CD4-positive, alpha-beta T cell treated with Interleukin-1 beta for 1 hour (primary cell): ENCODE measurements around the gene PITX1.

Experiments used
- DNase-seq, 2 donors: peaks; one replicate each; pipeline ENCODE4 v3.0.0-alpha.2; 2020 to 2022

Gene PITX1

DNA sequence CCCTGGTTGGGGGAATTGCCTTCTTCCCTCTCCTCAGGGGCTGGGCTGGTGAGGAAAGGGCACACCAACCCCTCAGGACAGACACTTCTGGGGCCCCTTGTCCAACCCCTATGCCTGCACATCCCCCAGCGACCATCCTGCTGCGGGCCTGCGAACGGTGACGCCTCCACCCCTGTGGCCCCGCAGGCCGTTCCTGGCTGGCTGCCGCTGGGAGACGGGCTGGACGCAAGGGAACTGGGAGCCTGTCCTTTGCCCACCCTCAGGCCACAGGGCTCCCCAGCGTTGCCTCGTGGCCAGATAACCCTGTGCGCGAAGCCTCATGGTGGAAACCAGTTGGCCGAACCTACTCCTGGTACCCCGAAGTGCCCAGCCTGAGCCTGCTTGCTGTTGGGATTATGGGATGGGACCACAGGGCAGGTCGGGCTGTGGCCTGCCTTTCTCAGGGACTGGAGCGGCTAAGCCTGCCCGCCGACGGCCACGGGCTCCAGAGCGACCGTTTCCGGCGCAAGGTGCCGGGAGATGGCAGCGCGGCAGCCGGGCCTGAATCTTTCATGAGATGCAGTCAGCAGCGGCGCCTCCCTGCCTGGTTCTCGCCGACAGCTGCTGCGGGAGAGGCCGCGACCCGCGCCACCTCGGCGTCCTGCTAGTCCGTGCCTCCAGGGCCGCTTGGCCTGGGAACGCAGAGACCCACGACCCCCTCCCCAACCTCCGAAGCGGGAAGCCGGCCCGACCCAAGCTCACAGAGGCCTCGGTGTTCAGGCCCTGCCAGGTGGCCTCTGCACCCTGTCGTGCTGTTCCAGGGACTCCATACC, 6.5 kb upstream of the PITX1 start:
- DNase-seq, result no peak

- DNase-seq, result no peak
Observed at GRCh38 chr5:135040034-135040332, 6.0 kb upstream of the PITX1 start.

DNA sequence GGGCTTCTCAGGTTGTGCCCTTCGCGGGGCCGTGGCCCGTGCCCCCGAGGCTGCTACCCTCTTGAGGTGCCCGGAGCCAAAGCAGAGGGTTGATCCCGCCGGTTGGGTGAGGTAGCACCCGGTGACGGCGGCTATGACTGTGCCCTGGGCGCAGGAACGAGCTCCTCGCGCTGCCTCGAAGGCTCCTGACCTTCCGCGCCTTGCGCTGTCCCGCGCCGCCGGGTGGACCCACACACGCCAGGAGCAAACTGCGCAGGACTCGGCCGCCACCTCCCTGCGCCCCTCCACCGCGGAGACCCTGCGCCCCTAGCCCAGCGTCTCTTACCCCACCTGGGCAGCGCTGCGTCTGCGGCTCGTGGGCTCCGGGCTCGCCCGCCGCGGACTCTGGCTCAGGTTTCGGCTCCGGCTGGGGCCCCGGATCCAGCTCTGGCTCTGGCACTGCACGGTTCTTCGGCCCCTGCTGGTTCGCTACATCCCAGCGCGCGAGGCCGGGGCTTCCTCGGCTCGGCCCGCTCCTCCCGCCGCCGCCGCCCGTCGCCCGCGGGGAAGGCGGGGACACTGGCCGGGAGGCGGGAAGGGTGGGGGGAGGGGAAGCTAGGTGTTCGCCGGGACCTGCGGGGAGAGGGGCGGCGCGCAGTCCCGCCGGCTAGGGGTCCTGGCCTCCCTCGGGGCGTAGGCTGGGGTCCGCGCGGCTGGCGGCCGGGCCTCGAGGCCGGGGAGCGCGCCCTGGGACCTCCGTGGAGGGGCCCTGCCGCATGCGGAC, 5.4 kb upstream of the PITX1 start:
- DNase-seq, result no peak

GRCh38 chr5:135038813-135039270, 4.8 kb upstream of the PITX1 start:
- no peak for DNase-seq

GRCh38 chr5:135038205-135038812, 4.3 kb upstream of the PITX1 start:
- DNase-seq, result no peak

DNA sequence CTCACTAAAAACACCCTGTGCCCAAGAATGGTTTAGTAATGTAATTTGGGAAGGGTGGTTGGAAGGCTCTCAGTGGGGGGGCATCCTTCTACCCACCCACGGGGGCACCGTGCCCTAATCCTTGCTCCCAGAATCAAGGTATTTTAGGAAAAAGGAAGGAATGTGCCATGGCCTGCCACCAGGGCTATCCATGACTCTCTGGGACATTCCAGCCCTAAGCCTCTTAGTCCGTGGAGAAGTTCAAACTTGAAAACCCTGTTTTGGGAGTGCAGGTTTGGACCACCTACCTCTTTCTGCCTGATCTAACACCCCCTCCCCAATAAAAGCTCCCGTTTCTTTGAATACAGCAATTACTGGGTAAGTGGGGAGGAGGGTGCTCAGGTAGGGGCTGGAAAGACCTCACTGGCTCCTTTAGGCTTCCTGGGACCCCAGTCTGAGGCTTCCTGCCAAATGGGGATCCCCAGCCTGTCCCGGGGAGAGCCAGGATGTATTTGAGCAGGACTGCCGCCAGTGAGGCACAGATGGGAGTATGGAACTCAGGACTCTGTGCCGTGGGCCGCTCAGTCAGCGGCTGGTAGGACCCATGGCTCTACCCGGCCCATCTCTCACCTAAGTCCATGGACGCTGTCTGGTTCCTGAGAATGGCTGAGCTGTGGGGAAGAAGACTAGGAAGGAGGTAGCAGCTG, 3.6 kb upstream of the PITX1 start:
- no peak for DNase-seq

- DNase-seq, result no peak
Observed at GRCh38 chr5:135036405-135036804, 2.4 kb upstream of the PITX1 start.

DNA sequence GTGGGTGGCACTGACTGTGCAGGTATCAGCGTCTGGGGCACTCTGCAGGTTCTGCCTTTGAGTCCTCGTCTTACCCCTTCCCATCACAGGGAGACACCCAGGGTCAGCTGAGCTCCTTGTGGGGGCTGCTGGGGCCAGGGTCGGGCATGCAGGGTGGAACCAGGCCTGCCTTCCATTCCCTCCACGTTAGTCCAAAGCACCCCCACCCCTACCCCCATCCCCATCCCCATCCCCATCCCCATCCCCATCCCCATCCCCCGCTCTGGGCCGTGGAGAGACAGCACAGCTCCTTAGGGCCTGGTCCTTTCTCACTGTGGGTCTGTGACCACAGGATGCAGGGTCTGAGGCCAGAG, 1.6 kb upstream of the PITX1 start:
- no peak for DNase-seq

DNA sequence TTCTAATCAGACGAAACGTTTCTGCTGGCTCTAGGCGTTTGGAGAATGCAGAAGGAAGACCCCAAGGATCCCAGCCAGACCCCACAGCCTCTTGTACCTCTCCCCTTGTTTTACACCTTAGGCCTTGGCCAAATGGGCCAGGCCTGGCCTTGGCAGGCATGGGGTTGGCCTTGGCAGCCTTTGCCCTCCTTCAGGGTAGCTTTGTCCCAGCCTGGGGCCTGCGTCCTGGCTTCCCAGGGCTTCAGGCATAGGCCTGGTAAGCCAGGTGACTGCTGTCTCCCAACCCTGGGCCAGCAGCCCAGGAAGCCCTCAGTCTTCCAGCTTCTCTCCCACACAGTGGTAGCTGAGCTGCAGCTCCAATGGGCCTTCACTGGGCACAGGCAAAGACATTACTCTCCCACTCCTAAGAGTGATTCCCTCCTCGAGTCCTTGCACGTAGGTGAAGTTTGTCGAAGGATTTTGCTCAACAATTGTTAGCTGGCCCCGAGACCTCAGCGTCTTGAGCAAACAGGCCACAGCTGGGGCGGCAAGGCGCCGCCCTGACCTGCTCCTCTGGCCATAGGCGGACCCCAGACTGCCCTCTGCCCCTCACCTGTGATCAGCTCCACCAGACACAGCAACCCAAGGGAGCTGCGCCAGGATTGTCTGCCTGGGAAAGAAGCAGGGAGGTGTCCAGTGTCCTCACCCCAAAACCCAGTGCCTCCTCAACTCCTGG, 1.1 kb upstream of the PITX1 start:
- no peak for DNase-seq

GRCh38 chr5:135034236-135034962, 371 bp upstream of the PITX1 start:
- peak; percentile 6 to 10 for DNase-seq

GRCh38 chr5:135032999-135033861, 798 bp downstream of the PITX1 start:
- DNase-seq, result no peak

DNA sequence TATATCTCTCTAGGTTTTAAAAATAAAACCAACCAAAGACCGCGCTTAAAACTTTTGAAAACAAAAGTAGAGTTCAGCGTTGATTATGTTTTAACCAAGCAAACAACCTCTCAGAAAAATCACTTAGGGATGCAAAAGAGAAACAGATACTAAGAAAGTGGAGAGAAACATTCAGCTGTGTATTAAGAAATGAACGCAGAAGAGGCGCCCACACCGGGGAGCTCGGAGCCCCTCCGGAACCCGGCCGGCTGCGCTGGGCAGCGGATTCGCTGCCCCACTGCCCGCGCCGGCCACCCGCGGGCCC, 1.4 kb downstream of the PITX1 start:
- no peak for DNase-seq

GRCh38 chr5:135031813-135032694, 2.0 kb downstream of the PITX1 start:
- DNase-seq, result no peak

- no peak for DNase-seq
Observed at GRCh38 chr5:135030956-135031812, 2.8 kb downstream of the PITX1 start.

DNA sequence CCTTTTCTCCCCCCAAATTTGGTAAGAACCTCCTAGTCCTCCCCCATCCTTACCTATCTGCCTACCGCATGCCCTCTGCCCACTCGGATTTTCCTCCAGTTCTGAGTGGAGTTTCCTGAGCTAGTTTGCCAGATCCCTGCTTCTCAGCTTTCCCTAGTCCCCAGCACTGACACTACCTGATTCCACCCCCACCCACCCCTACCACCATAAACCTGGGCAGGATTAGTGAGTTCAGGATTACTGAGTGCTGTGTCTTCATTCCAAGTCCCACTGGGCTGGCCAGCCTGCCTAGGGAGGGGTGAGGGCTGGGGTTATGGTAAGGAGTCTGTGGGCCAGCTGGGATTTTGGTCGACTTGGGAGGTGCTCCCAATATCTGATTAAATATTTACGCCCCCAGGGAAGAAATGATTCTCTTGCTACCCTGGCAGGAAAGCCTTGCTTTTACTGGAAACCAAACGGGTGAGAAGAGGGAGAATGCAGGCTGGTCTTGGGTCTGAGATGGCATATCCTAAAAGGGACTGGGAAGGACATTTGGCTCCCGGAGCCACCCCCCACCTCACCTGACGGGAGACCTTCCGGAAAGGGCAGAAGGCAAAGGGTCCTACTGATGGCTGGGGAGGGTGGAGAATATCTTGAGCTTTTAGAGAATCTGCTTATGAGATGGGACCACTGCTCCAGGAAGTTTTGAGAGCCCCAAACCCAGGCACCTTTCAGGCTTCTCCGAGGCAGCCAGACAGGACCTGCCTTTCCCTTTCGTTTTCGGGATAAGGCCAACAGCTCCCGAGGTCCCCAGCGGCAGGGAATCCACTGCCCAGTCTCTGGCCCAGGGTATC, 3.7 kb downstream of the PITX1 start:
- no peak for DNase-seq

GRCh38 chr5:135029477-135030122, 4.4 kb downstream of the PITX1 start:
- DNase-seq, result no peak

DNA sequence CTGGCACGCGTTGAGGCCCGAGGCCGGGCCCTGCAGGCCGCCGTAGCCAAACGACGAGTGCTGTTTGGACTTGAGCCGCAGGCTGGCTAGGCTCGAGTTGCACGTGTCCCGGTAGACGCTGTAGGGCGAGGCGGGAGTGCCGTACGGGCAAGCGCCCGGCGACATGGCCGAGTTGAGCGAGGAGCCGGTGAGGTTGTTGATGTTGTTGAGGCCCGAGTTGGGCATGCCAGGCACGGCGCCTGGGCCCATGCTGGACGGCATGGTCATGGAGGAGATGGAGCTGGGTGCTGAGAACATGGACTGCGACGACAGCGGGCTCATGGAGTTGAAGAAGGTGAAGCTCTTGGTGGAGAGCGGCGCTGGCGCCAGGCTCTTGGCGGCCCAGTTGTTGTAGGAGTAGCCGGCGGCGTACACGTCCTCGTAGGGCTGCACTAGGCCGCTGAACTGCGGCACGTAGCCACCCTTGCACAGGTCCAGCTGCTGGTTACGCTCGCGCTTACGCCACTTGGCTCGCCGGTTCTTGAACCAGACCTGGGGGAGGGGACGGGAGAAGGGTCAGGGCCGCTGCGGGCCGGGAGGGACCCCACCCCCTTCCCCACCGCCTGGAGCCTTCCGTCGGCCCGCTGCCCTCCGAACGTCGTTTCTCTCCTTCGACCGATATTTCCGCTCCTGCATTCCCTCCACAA, 5.1 kb downstream of the PITX1 start:
- DNase-seq, result no peak
